Tibial nerve (tissue), 4 donors: Measurements from ENCODE around the gene ARHGEF19.

ENCODE experiments used
- CTCF ChIP-seq, 5 experiments: fragments of 200-600 bp in 3 of 5; fragments of 450-650 bp in 2 of 5; sonication (generic) in 3 of 5; IDR thresholded peaks; one replicate each; pipeline ENCODE4 v1.5.1; 2016 to 2019; ENCODE audit warnings: antibody characterized with exemption in 5 of 5, mild to moderate bottlenecking in 3 of 5, moderate library complexity in 2 of 5
- EP300 ChIP-seq, 2 donors: sonication (generic); formaldehyde crosslinking; IDR thresholded peaks; one replicate each; pipeline ENCODE4 v1.6.1; 2017; ENCODE audit warnings: antibody characterized with exemption in 2 of 2, mild to moderate bottlenecking in 1 of 2
- POLR2A ChIP-seq, 2 donors: fragments of 450-650 bp; IDR thresholded peaks; one replicate each; pipeline ENCODE4 v1.6.1; 2017; ENCODE audit warnings: antibody characterized with exemption in 2 of 2, mild to moderate bottlenecking in 2 of 2, moderate library complexity in 2 of 2

- TF ChIP-seq CTCF (IDR thresholded peaks at IDR 0.05) (no peak), POLR2A (IDR thresholded peaks at IDR 0.05) (no peak), EP300 (IDR thresholded peaks at IDR 0.05) (no peak)
Measured at GRCh38 chr1:16165548-16165947, 46.9 kb downstream of the ARHGEF19 start.
